Activated CD4-positive, alpha-beta T cell treated with anti-CD3 and anti-CD28 coated beads, Interleukin-2, amount 10 ng/mL, durations not matched to agents 24 days and 14 days (primary cell): ENCODE results near the gene COX5A. TPM values are rescaled to one million over a fixed set of nuclear protein-coding genes. Genes with fewer than 3 reads are reported as not detected.

ENCODE experiments used
- total RNA-seq: library from RNA; stranded (reverse); gene quantifications from 2 replicates; pipeline ENCODE4 v1.2.3, GENCODE V29; 2022

Gene COX5A
- total RNA-seq, 1 donor from 2014 or later = 317 TPM

Other genes starting within 250 kb of the COX5A start
- gene EDC3, start 242.0 kb downstream of the COX5A start, total RNA-seq = 45.7 and 50.2 TPM in 2 replicates
- 0.31 and 0.42 TPM in 2 replicates for gene CYP1A1, start 212.5 kb downstream of the COX5A start, total RNA-seq
- gene CYP1A2, start 189.2 kb downstream of the COX5A start, total RNA-seq = not detected in 2 replicates
- 332 and 340 TPM in 2 replicates for gene CSK, start 156.0 kb downstream of the COX5A start, total RNA-seq
- 0.33 and 0.36 TPM in 2 replicates for gene LMAN1L, start 125.2 kb downstream of the COX5A start, total RNA-seq
- 0.09 TPM in 2 replicates for gene CPLX3, start 111.4 kb downstream of the COX5A start, total RNA-seq
- gene ULK3, start 94.9 kb downstream of the COX5A start, total RNA-seq = 52.6 and 57.3 TPM in 2 replicates
- 89.4 and 94.8 TPM in 2 replicates for gene SCAMP2, start 64.7 kb downstream of the COX5A start, total RNA-seq
- gene MPI, start 48.0 kb downstream of the COX5A start, total RNA-seq = 63.9 and 64.4 TPM in 2 replicates
- 68.0 and 82.0 TPM in 2 replicates for gene FAM219B, start 31.2 kb downstream of the COX5A start, total RNA-seq
- gene RPP25, start 18.7 kb upstream of the COX5A start, total RNA-seq = 13.1 and 13.9 TPM in 2 replicates
- gene SCAMP5, start 57.5 kb upstream of the COX5A start, total RNA-seq = 0.92 and 1.3 TPM in 2 replicates
- gene PPCDC, start 85.5 kb upstream of the COX5A start, total RNA-seq = 21.4 and 24.5 TPM in 2 replicates